Renal cortical epithelial cell (primary cell): ENCODE measurements around the gene LRRC4C. TPM values are rescaled to one million over a fixed set of nuclear protein-coding genes. Genes with fewer than 3 reads are reported as not detected.
"Not testable (repeated sequence)": the region's sequence is repeated elsewhere in the genome, so short reads cannot be mapped to it uniquely, and the experiment has no call there.

ENCODE experiments used
- DNase-seq: peaks from one replicate; pipeline ENCODE4 v3.0.0-alpha.2; 2011; ENCODE audit warnings: low read depth
- total RNA-seq: library from RNA; depleted of rRNA; stranded (reverse); fragments of >200 nt; gene quantifications from 2 replicates; pipeline ENCODE4 v1.2.3, GENCODE V29; 2014

Gene LRRC4C
- total RNA-seq, 1 donor from 2014 or later, result 0.89 TPM

DNA sequence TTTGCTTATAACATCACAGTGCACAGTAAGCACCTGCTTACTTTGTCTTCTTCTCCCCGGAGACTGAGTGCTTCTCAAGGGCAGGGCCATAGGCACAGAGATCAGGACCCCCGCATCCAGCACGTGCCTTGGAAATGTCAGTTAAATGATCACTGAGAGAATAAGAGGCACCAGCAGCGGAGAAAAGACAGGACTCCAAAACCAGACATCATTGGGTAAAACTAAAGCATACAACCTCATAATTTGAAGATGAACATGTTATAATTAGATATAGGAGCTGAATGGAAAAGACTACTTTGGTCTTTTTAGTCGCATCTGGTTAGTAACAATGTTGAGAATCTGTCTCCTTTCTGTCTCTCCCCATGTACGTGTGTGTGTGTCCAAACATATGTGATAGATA, 1279.9 kb downstream of the LRRC4C start:
- no peak for DNase-seq

DNA sequence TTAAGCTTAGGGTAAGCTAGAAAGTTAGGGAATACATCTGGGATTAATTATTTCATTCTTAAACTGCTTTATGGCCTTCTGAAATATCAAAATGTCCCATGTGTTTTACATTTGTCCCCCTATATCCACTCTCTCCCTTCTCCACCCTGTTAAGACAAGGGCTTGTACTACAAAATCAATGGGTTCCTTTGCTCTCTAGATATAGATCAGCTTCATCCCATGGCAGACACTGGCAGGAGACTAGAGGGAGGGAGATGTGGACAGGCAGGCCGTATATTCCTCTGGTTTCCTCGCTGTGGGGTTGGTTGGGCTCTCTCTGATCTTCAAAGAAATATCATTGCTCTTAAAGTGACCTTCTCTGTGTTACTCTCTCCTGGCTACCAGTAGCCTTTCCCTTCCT, 1281.0 kb downstream of the LRRC4C start:
- DNase-seq, result no peak

DNA sequence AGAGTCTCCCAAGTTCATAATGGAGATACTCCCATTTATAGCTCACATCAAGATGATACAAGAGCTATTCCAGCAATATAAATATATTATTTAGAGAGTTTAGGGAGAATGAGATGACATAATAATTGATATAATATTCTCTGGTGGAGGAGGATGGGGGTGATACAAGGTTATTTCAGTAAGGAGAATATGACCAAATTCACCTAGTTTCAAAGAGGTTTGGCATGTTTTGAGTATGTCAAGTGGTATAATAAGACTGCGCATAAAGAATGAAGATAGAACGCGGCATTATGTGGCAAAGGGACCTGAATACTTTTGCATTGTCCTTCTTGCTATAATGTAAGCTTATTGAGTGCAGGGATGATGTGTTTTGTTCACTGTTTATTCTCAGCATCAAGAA, 1283.5 kb downstream of the LRRC4C start:
- no peak for DNase-seq

DNA sequence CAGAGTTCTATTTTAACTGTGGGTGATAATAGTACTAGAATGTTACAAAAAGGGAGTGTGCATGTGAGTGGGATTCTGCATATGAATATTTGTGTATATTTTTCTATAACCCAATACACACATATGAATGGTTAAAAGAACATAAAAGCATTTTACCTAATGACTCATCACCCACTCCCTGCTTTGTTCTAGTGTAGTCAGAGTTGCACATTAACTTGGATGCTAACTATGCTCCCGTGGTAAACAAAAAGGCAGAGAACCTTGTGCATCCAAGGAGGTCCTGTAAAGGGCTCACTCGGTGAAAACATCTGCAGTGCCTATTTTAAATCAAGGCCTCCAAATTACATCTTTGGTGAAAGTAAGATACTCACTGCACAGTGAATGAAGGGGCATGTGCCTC, 1289.4 kb downstream of the LRRC4C start:
- DNase-seq, result peak; percentile 89

DNA sequence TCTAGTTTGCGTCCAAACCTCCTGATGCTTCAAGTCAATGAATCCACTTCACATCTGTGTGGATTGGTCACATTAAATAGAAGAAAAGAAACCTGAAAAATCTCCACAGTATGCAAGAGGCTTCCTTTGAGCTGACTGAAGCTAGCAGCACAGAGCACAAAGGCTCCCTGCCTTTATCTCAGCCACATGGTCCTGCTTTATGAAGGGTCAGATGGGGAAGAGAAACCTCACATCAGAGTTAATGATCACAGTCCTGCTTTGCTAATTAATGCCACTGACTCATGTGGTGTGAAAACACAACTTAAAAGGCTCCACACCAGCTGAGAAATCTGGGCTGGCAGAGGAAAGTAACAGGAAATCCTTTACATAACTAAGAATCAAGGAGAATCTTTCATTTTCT, 1291.0 kb downstream of the LRRC4C start:
- peak; percentile 82 for DNase-seq

DNA sequence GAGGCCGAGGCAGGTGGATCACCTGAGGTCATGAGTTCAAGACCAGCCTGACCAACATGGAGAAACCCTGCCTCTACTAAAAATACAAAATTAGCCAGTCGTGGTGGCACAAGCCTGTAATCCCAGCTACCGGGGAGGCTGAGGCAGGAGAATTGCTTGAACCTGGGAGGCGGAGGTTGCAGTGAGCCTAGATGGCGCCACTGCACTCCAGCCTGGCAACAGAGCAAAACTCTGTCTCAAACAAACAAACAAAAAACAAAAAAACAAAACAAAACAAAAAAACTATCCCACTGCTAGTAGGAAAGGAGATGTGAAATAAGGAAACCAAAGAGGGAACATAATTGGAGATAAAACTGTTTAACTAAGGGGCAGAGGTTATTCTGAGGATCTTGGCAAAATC, 1291.6 kb downstream of the LRRC4C start:
- not testable (repeated sequence) for DNase-seq

DNA sequence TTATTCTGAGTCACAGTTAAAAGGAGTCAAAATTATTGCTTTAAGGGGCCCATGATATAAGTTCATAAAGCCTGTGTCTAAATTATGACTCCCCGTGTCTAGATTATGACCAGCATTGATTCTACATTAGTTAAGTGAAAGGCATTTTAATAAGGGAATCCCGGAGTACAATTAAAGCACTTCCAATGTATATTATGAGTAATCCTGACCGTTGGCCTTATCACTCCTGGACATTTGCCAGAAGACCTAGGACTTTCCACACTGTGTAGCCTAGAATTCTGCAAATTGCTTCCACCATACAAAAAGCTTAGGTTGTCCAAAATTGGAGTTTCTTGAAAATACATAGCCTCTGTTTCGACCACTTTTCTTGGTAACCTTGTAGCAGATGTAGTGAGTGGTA, 1292.6 kb downstream of the LRRC4C start:
- DNase-seq, result no peak

DNA sequence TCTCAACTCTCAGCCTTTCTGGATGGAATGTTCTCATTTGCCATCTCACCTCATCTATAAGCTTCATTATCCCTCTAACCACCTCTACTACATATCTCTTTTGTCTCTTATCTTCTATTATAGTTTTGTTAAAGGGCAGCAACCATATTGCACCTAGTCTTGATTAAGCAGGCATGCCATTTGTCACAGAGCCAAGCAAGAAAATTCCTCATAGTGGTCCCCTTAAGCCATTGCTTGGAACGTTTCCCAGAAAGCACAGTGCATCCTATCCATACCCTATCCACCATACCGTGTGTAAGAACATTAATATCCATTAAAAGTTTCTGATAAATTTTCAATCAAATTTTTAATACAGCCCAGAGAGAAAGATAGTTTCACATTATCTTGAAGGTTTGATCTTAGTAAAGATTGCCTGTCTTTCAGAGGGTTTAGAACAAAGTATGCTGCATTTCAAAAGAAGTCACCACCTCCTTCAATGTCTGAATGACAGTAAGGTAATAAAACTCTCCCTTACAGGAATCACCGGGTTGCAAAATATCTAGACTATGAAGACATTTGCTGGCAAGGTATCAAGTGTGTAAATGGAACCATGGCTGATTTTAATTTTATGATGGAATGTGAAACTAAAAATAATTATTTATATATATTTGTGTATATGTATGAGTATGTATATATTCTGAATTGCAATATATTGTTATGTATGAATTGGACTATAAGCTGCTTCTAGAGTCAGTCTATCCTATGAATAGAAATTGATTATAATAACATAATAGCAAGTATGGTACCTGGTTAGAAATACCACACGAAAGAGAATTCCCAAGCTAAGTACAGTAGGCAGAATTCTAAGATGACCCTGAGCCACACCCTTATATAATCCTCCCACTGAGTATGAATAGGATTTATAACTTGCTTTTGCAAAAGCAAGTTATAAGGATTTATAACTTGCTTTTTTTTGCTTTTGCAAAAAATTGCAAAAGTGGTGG, 1296.3 kb downstream of the LRRC4C start:
- peak; percentile 32 for DNase-seq

DNA sequence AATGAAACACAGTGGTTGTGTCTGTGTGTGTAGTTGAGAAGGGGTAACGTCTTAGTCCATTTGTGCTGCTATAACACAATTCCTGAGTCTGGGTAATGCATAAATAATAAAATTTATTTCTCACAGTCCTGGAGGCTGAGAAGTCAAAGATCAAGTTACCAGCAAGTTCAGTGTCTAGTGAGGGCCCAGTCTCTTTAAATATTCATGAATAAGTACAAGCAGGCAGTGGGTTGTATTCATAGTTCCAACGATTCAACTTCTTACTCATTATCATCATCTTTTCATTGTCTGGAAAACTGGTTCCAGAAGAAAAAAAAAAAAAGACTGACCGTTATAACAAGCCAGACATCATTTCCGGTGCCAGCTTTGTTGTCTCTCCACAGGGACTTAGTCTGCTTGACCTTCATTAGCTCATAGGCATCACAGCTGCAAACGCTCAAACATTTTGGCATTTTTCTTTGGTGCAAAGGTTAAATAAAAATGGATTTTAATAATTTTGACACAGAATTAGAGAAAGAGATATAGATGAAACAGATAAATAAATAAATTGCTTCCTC, 1297.5 kb downstream of the LRRC4C start:
- no peak for DNase-seq

DNA sequence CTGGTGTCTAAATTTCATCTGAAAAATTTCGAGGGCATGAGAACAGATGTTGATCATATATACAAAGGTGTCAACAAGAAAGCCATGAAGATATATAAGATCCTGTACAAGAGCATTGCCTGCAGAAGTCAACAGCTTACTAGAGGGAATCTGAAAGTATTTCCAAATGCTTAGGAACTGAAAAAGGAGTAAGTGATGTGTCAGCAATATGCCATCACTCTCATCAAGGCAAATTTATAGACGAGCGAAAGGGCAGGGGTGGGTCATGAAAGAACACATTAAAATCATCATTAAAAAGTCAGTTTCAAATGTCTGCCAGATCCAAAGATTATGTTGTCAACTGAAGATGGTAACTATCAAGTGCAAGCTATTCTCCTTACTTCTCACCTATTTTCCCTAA, 1299.0 kb downstream of the LRRC4C start:
- DNase-seq, result no peak

DNA sequence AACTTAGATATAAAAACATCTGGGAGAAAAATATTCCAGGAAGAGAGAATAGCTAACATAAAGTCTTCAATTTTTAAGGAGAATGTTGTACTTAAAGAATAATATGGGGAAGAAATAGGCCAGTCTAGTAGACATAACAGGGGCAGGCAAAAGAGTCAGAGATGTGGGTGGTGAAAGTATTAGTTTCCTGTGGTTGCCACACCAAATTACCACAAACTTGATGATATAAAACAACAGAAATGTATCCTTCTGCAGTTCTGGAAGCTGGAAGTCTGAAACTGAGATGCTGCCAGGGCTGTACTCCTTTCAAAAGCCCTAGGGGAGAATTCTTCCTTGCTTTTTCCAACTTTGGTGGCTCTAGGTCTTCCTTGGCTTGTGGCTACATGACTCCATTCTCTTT, 1309.7 kb downstream of the LRRC4C start:
- DNase-seq, result peak; percentile 14

DNA sequence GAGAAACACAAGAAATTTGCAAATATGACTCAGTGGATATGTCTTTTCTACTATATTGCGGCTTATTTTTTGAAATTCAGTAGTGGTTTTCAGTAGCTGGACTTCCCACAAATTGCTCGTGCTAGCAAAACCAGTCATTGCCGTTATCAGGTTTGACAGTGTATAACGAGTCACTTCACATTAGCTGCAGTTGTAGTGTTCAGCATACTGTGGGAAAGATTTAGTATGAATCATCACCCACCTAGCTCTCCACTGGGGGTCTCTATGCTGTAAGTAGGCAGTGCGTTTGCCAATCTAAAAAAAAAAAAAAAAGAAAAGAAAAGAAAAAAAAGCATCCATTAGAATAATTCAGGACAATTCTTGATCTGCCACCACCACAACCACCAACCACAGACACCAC, 1318.9 kb downstream of the LRRC4C start:
- DNase-seq, result no peak

DNA sequence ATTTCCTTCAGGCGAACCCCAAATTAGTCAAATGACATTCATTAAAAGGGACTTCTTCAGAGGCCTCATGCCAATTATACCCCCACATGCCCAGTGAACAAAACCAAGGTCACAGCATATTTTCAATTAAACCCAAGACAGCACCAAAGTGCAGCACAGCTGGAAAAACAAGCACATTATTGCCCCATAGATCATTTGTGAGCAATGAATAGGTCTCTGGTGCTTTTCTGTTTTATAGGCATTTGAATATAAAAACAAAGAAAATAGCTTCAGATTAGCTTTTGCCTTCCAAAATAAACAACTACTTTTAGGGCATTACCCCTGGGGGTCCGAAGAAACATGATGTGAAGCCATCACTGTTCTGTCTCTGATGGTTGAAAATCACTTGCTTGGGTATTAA, 1319.9 kb downstream of the LRRC4C start:
- no peak for DNase-seq

DNA sequence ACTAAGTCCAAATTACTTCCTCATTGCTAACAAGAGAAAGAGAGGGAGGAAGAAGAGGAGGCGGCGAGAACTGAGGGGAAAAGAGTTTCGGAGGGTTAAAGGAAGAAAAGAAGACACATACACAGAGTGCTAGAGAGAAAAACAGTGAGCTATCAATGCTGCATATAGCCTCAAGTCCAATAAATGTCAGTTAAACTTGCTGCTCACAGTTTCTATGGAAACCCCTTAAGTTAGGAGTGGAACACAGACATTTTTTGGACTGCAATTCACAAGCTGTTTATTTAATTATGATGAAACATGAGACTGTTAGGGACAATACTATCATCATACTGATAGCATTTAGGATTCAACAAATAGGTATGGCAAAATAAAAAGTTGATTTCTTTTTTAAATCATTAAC, 1320.4 kb downstream of the LRRC4C start:
- no peak for DNase-seq

DNA sequence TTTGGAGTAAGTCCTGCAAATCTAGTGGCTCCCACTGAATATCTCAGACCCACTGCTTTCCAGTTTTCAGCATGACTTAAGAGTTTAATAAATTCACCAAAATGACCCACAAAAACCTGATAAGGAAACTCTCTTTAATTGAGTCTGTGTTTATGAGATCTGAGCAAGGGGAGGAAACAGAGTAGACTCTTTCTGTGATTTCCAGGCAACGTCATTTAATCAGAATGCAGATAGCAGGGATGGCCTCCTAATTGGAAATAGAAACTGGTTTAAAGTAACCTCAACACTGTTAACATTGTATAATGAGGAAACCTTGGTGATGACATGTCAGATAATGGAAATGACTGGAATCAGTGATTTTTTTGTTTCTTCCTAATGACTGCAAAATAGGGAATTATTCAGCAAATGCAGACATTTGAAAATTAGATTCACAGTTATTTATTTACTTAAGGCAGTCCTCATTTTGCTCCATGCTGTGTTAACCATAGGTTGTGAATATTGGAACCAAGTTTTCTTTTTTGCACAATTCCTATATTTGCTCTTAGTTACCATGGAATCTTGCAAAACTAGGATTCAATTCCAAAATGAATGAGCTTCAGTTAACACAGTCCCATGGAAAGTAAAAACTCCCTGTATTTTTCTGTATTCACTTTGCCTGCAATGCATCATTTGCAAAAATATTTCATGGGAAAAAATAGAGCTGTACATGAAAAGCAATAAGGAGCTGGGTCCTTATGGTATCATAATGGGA, 1324.5 kb downstream of the LRRC4C start:
- no peak for DNase-seq

DNA sequence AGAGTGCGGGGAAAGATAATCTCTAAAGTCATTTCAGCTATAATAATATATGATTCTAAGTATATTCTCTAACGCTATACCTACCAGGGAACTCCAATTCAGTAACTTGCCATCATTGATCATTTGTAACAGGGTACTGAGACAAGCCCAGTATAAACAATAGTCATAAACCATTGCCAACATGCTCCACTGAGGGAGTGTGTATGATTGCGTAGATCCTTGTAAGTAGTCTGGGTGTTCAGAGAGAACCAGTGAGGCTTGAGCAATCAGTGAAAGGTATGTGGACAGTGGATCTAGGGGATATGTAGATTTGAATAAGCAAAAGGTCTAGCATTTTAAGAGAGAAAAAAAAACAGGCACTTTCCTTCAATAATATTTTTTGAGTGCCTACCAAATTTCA, 1326.0 kb downstream of the LRRC4C start:
- DNase-seq, result no peak

DNA sequence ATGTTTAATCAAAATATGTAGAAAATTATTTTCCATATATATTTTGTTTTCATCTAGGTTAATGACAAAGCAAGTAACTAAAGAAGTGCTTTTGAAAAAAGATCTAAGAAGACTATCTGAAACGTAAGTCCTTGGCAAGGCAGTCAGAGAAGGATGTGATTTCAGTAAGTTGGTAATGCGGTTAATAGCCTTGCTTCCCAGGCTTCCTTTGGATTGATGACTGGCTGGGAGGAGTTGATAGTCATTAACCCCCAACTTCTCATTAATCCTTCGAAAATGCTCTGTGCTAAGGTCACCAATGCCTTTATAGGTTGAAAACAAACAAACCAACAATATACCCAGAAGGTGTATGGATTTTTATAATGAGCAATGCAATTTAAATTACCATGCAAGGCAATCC, 1326.5 kb downstream of the LRRC4C start:
- no peak for DNase-seq

DNA sequence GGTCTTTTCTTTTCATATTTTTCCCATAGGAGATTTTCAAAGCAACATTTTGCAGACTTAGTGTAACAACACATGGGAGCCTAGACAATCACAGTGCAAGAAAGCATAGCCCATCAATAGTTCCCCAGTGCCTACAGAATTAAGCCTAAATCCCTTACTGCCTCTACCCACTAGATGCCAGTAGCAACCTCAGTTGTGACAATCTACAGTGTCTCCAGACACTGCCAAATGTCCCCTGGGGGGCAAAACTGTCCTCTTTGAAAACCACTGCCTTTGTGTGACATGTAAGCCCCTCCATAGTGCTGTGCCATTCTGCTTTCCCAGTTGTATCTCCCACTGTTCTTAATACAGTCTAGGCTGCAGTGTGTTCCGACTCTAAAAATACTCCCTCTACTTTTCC, 1329.0 kb downstream of the LRRC4C start:
- no peak for DNase-seq

DNA sequence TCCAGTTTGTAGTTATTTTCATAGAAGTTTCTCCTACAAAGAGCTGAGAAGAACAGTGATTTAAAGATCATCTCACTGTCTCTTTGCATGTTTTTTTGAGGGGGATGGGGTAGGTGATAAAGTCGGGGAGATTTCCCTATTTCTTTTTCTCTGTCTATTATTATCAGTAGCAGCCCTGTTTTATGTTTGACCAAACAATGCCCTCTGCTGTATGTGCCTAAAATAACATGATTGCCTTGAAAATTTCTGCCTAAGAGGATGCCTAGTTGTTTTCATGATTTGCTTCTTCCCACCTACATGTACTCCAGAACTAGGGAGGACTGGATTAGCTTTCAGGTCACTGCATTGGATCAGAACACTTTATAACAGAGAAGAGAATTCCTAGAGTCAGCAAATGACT, 1330.2 kb downstream of the LRRC4C start:
- peak; percentile 31 for DNase-seq

DNA sequence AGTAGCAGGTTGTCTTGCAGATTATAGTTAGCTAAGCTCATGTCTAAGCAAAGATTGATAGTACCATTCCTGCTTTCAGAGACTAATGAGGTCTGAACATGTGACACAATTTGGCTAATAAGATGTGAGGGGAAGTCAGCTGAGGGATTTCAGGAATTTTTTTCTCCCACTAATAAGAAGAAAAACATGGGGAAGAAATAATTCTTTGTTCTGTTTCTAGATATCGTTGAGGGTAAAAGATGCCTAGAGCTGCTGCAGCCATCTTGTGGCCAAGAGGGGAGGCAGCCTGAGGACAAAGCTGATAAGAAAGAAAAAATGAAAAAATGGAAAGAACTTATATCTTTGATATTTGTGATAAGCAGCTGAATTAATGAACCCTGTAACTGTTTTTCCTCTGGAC, 1334.4 kb downstream of the LRRC4C start:
- no peak for DNase-seq

DNA sequence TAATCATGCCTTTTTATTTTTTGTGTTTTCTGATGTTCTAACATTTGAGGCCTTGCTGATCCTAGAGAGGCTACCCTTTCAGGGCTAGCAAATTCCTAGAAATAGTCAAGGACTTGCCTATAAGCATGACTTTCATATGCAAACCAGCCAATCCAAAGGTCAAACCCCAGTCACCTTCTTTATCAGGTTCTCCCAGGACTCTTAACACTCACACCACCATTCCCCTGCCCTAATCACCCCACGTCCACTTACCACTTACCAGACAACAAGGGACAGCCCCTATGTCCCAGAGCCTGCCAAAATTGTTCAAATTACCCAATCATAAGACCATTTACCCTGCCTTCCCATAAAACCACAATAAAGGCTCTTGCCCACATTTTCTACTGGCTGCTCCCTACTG, 1339.8 kb downstream of the LRRC4C start:
- DNase-seq, result no peak

DNA sequence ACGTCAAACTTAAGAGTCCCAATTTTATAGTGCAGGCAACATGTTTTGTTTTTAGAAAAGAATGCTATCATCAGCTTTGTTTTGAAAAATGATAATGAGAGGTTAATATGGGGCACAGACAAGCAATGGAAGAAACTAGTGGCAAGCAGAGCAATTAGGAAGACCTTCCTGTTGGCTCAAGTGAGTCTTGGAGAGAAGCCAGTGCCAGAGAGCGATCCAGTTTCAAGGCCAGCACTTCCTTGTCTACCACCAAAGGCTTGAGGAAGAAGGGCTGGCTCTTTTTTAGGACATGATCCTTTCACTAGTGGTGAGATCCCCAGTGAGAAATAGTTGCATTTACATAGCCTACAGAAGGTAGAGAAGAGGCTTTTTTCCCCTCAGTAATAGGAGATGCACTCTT, 1340.7 kb downstream of the LRRC4C start:
- no peak for DNase-seq

DNA sequence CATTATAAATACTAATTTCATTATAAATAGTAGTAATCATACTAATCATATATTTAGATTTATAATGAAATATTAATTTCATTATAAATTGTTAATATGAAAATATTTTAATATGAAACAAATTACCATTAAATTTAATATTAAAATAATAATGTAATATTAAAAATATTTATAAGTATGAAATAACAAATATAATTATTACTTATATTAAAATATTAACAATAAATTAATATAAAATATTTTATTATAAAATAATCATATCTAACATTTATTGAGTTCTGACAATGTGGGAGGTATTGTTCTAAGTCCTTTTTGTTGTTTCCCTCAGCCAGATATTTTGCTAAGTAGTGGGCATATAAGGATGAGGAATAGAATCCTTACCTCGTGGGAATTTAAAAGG, 1341.4 kb downstream of the LRRC4C start:
- DNase-seq, result no peak
